ENCODE data around the gene PXMP4. TPM values are rescaled to one million over a fixed set of nuclear protein-coding genes. Genes with fewer than 3 reads are reported as not detected.

The PXMP4 gene
- total RNA-seq, 4 donors from 2014 or later: 12.5 to 34.1 (median 21.2) TPM

GRCh38 chr20:33686984-33687366 lies 33.1 kb downstream of the PXMP4 start:
- DNase-seq (ENCODE audit: low spot score in 2 of 2): no peak
- intact Hi-C loops (cut with DNase I; ENCODE audit: low total_unique reads): no loop called here
- H3K4me3 ChIP-seq (ENCODE audit: low read depth, poor library complexity, severe bottlenecking): no peak overlapping the region
- no peak for TF ChIP-seq CTCF (IDR thresholded peaks at IDR 0.05)
- TF ChIP-seq POLR2A (IDR thresholded peaks at IDR 0.05): no peak
- 80 to 82% methylated on average over 14 of the region's 14 CpGs for WGBS, 2 donors

- 5 to 10% methylated on average over 24 to 25 of the region's 101 CpGs for WGBS, 2 donors
- peak; percentile 93 to 99 for DNase-seq (ENCODE audit: low spot score in 2 of 2)
Measured at GRCh38 chr20:33686100-33686983, 33.8 kb downstream of the PXMP4 start, which contains the start of gene E2F1. Gene E2F1 (minus strand): TSS chr20:33686385. CDS start chr20:33686264, 121 bp downstream.

GRCh38 chr20:33685328-33686099 lies 34.6 kb downstream of the PXMP4 start:
- H3K4me3 ChIP-seq (ENCODE audit: low read depth, poor library complexity, severe bottlenecking): no peak overlapping the region
- intact Hi-C loops (cut with DNase I; ENCODE audit: low total_unique reads): no loop called here
- TF ChIP-seq CTCF (IDR thresholded peaks at IDR 0.05) (no peak), POLR2A (IDR thresholded peaks at IDR 0.05) (no peak)
- DNase-seq (ENCODE audit: low spot score in 2 of 2): peak in 1 of 2 donors; percentile 84
- 1% methylated on average over 11 to 20 of the region's 53 CpGs for WGBS, 2 donors

More at GRCh38 chr20:33686100-33686983, 33.8 kb downstream of the PXMP4 start, which contains the start of gene E2F1:
- intact Hi-C loops (cut with DNase I; ENCODE audit: low total_unique reads): no loop called here
- TF ChIP-seq POLR2A (IDR thresholded peaks at IDR 0.05): no peak
- TF ChIP-seq CTCF (IDR thresholded peaks at IDR 0.05): no peak
- H3K4me3 ChIP-seq (ENCODE audit: low read depth, poor library complexity, severe bottlenecking): no peak within 1 kb of the TSS

- WGBS, 2 donors: 28 to 30% methylated on average over 9 to 10 of the region's 10 CpGs
- no peak for TF ChIP-seq CTCF (IDR thresholded peaks at IDR 0.05)
- intact Hi-C loops (cut with DNase I; ENCODE audit: low total_unique reads): no loop called here
- no peak overlapping the region for H3K4me3 ChIP-seq (ENCODE audit: low read depth, poor library complexity, severe bottlenecking)
- DNase-seq (ENCODE audit: low spot score in 2 of 2): peak in 1 of 2 donors; percentile 86
Measured at GRCh38 chr20:33684533-33685327, 35.4 kb downstream of the PXMP4 start.

- WGBS, 2 donors: 82 to 83% methylated on average over 9 of the region's 9 CpGs
Measured at GRCh38 chr20:33681728-33682353, 38.3 kb downstream of the PXMP4 start.

More at GRCh38 chr20:33681728-33682353, 38.3 kb downstream of the PXMP4 start:
- H3K4me3 ChIP-seq (ENCODE audit: low read depth, poor library complexity, severe bottlenecking): no peak overlapping the region
- no peak for DNase-seq (ENCODE audit: low spot score in 2 of 2)
- no peak for TF ChIP-seq CTCF (IDR thresholded peaks at IDR 0.05)
- TF ChIP-seq POLR2A (IDR thresholded peaks at IDR 0.05): no peak
- intact Hi-C loops (cut with DNase I; ENCODE audit: low total_unique reads): no loop called here

All from lower leg skin (tissue), 4 donors.